Measurements from ENCODE around the gene NEDD4L. TPM values are rescaled to one million over a fixed set of nuclear protein-coding genes. Genes with fewer than 3 reads are reported as not detected.

NEDD4L gene
- total and polyA plus RNA-seq, 2 donors: 15.1 to 56.9 TPM

DNA sequence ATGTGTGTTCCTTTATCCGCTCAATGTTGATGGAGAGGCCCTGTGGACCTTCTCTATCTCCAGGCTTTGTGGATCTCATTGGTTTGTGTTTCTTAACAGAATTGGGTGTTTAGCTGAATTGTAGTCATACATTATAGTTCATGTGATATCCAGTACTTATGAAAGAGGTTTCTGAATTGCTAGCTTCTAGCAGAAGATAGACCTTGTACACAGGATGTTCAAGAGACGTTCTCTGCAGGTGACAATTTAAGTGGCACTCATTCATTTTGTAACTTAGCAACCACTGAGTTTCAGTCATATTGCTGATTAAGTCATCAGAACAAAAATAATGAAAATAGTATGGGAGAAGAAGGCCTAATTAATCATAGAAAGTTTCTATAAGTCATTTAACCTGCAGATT lies 305.6 kb downstream of the NEDD4L start:
- Histone ChIP-seq H3K36me3 (ENCODE audit: insufficient read depth) (no peaks in the 10 kb centered on the region), H3K4me3 (ENCODE audit: low read depth, low read length) (no peak overlapping the region), H3K4me1 (ENCODE audit: insufficient read depth) (peaks cover 1% of the 10 kb centered on the region), H3K27ac (ENCODE audit: low read depth) (no peak overlapping the region)
- DNase-seq (ENCODE audit: extremely low spot score): no peak
- 93% methylated on average over 2 of the region's 2 CpGs for WGBS

DNA sequence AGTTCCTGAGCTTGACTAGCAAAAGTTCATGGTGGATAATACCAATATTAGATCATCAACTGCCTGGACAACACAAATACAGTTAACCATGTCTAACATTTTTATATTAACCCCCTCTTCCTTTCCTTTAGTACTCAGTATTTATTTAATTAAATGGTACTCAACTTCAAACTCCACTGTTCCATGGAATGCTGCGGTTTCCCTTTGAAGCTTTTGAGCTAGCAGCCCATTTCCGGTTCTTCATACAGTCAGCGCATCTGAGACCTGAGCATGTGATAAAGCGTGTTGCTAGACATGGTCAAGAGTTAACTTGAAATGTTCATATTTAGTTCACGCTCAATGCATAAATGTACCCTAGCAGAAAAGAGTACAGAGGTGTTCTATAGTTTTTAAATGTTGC lies 306.5 kb downstream of the NEDD4L start:
- H3K27ac ChIP-seq (ENCODE audit: low read depth): no peak overlapping the region
- no peaks in the 10 kb centered on the region for H3K36me3 ChIP-seq (ENCODE audit: insufficient read depth)
- WGBS: 98% methylated on average over 5 of the region's 5 CpGs
- H3K4me3 ChIP-seq (ENCODE audit: low read depth, low read length): no peak overlapping the region
- DNase-seq (ENCODE audit: extremely low spot score): no peak
- peaks cover 1% of the 10 kb centered on the region for H3K4me1 ChIP-seq (ENCODE audit: insufficient read depth)

DNA sequence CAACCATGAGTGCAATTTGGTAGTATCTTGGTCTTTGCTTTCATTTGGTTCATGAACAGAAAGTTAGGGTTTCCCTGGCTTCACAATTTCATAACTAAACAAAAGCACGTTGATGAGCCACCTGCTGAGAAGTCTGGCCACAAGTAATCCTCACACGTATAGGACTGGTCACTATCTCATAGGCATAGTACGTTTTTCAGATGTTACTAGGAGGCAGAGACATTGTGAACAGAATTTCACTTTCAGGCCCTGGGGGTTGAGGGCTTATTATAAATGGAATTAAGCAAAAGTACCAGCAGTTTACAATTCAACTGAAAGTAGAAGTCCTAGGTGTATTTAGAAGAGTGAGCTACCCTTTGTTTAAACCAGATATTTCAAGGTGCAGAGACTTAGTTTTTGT lies 307.8 kb downstream of the NEDD4L start:
- Histone ChIP-seq H3K4me1 (ENCODE audit: insufficient read depth) (peaks cover 1% of the 10 kb centered on the region), H3K4me3 (ENCODE audit: low read depth, low read length) (no peak overlapping the region), H3K36me3 (ENCODE audit: insufficient read depth) (no peaks in the 10 kb centered on the region), H3K27ac (ENCODE audit: low read depth) (no peak overlapping the region)
- DNase-seq (ENCODE audit: extremely low spot score): no peak
- WGBS: 82% methylated on average over 3 of the region's 3 CpGs

DNA sequence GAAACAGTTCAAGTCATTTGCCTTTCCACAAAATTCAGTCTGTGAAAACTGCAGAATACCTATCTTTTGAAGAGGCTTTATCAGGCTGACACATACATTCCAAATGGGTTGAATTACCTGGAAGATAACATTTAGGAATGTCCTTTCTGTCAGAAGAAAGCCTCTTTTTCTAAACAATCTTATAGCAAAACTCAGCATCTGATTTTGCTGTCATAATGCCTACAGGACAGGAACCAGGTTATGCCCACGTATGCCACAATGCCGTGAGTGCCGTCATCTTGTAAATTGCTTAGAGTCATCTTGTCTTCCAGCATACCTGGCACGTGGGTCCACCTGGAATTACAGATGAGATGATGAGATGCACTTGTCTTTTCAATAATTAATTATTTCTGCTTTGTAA lies 309.6 kb downstream of the NEDD4L start:
- Histone ChIP-seq H3K36me3 (ENCODE audit: insufficient read depth) (no peaks in the 10 kb centered on the region), H3K27ac (ENCODE audit: low read depth) (no peak overlapping the region), H3K4me1 (ENCODE audit: insufficient read depth) (no peaks in the 10 kb centered on the region), H3K4me3 (ENCODE audit: low read depth, low read length) (no peak overlapping the region)
- 96% methylated on average over 4 of the region's 4 CpGs for WGBS
- DNase-seq (ENCODE audit: extremely low spot score): no peak

DNA sequence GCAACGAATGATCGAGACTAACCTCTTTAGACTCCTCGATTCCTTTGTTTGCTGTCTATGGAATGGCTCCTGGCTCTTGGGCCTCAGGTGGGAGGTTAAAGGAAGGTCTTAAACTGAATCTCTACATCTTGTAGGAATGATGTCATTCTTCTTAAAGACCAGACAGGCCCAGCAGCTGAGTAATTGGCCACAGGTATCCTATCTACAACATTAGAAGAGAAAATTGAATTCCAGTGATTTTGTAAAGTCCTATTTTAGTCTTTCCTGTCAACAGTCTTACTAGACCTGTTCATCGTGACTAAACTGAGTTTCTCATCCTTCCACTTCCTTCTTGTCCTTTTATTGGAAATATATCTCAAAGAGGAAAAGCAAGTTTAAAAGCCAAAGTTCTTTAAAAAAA lies 310.0 kb downstream of the NEDD4L start:
- Histone ChIP-seq H3K4me3 (ENCODE audit: low read depth, low read length) (no peak overlapping the region), H3K27ac (ENCODE audit: low read depth) (no peak overlapping the region), H3K4me1 (ENCODE audit: insufficient read depth) (no peaks in the 10 kb centered on the region), H3K36me3 (ENCODE audit: insufficient read depth) (no peaks in the 10 kb centered on the region)
- no peak for DNase-seq (ENCODE audit: extremely low spot score)
- WGBS: 95% methylated on average over 4 of the region's 4 CpGs

DNA sequence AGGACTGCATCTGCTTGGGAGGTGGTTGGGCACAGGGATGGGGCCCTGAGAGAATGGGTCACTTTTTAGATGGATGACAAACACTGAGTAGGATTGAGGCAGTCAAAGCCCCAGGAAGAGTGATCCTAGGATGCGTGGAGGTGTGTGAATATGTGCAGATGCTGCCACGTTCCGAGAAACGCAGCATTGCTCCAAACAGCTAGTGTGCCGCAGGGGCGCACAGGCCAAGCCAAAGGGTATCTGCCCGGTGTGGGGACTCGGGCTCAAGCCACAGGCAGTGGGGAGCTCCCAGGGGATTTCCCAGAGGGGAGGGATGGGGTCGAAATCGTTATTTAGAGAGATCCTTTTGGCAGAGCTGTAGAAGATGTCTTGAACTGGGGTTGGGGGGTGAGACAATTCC lies 310.8 kb downstream of the NEDD4L start:
- no peak overlapping the region for H3K27ac ChIP-seq (ENCODE audit: low read depth)
- no peak overlapping the region for H3K4me3 ChIP-seq (ENCODE audit: low read depth, low read length)
- no peaks in the 10 kb centered on the region for H3K36me3 ChIP-seq (ENCODE audit: insufficient read depth)
- no peaks in the 10 kb centered on the region for H3K4me1 ChIP-seq (ENCODE audit: insufficient read depth)
- DNase-seq (ENCODE audit: extremely low spot score): no peak
- WGBS: 94% methylated on average over 10 of the region's 10 CpGs

DNA sequence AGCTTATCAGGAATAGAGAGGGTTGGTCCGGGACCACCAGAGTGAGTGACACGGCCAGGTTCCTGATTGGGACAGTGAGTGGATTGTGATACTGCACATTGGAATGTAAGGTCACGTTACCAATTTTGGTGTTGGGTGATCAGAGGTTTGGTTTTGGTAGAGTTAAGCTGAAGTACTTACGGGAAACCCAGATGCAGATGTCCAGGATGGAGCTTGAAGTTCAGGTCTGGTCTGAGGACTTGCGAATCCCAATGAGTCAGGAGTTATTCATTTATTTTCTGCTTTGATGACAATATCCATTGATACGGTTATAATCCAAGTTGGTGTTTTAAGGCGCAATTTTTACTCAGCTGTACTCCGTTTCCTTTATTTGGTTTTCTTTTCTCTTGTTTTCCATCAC lies 311.2 kb downstream of the NEDD4L start:
- Histone ChIP-seq H3K36me3 (ENCODE audit: insufficient read depth) (no peaks in the 10 kb centered on the region), H3K4me1 (ENCODE audit: insufficient read depth) (no peaks in the 10 kb centered on the region), H3K4me3 (ENCODE audit: low read depth, low read length) (no peak overlapping the region), H3K27ac (ENCODE audit: low read depth) (no peak overlapping the region)
- WGBS: 97% methylated on average over 8 of the region's 8 CpGs
- no peak for DNase-seq (ENCODE audit: extremely low spot score)

DNA sequence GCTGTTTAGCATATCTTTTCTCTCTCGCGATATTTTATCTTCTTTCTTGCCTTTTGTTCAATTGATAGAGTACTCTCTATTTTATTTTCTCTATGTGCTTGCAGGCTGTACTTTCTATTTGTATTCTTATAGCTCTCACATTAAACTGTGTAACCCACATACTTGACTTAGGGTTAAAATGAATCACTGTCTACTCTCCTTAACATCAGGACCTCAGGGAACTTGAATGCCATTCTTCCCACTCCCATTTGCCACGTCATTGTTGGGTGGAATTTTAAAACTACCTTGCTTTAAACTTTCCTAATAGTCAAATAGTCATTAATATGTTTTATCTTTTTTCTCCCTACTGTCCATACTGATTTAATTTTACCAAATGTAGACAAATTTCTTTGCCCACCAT lies 315.2 kb downstream of the NEDD4L start:
- Histone ChIP-seq H3K36me3 (ENCODE audit: insufficient read depth) (no peaks in the 10 kb centered on the region), H3K4me3 (ENCODE audit: low read depth, low read length) (no peak overlapping the region), H3K4me1 (ENCODE audit: insufficient read depth) (no peaks in the 10 kb centered on the region), H3K27ac (ENCODE audit: low read depth) (no peak overlapping the region)
- no peak for DNase-seq (ENCODE audit: extremely low spot score)
- WGBS: 97% methylated on average over 3 of the region's 3 CpGs

DNA sequence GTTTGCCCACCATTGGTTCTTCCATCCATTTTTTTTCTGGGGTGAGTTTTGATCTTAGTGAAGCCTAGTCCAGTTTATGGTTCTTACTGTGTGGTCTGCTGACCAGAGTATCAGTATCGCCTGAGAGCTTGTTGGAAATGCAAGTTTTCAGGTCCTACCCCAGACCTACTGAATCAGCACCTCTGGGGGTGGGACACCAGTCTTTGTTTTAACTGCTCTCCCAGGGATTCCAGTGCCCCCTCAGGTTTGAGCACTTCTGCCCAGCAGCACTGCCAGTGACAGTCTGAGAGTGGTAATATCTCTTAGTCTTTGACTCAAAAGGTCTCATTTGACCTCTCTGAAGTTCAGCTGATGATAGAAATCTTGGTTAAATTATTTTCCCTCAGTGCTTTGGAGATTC lies 315.6 kb downstream of the NEDD4L start:
- H3K27ac ChIP-seq (ENCODE audit: low read depth): no peak overlapping the region
- no peaks in the 10 kb centered on the region for H3K36me3 ChIP-seq (ENCODE audit: insufficient read depth)
- WGBS: 99% methylated on average over 1 of the region's 1 CpG
- DNase-seq (ENCODE audit: extremely low spot score): no peak
- no peak overlapping the region for H3K4me3 ChIP-seq (ENCODE audit: low read depth, low read length)
- H3K4me1 ChIP-seq (ENCODE audit: insufficient read depth): no peaks in the 10 kb centered on the region

DNA sequence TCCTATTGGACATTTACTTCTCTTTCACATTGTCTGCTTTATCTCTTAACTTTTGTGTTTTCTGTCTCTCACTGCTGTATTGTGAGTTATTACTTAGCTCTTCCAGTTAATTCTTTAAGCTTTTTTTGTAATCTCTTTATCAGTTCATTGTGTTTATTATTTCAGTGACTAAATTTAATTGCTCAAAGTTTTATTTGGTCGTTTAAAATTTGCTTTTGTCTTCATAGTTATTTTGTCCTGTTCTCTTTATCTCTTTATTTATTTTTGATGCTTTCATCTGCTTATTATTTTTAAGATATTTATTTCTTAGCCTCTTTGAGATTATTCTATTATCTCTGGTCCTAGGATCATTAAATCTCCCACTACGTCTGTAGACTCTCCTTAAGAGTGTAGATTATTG lies 316.3 kb downstream of the NEDD4L start:
- WGBS: 40% methylated on average over 2 of the region's 2 CpGs
- DNase-seq (ENCODE audit: extremely low spot score): no peak
- Histone ChIP-seq H3K4me1 (ENCODE audit: insufficient read depth) (no peaks in the 10 kb centered on the region), H3K4me3 (ENCODE audit: low read depth, low read length) (no peak overlapping the region), H3K36me3 (ENCODE audit: insufficient read depth) (no peaks in the 10 kb centered on the region), H3K27ac (ENCODE audit: low read depth) (no peak overlapping the region)

DNA sequence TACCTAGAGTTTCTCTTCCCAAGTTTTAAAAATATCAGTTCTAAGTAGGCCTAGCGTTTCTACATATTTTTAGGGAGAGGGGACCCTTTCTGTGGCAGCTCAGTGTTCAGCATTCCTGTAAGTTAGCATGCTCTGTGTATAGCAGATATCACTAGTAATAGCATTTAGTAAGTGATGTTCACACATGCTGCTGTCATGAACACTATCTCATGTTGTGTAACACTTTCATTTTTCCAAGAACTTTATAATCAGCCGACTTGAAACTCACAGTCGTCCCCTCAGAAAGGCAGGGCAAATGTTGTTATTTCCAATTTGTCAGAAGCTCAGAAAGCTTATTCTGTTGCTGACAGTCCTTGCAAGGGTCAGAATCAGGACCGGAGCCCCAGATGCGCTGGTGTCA lies 317.2 kb downstream of the NEDD4L start:
- Histone ChIP-seq H3K27ac (ENCODE audit: low read depth) (no peak overlapping the region), H3K36me3 (ENCODE audit: insufficient read depth) (no peaks in the 10 kb centered on the region), H3K4me1 (ENCODE audit: insufficient read depth) (no peaks in the 10 kb centered on the region), H3K4me3 (ENCODE audit: low read depth, low read length) (no peak overlapping the region)
- 77% methylated on average over 5 of the region's 5 CpGs for WGBS
- DNase-seq (ENCODE audit: extremely low spot score): no peak

DNA sequence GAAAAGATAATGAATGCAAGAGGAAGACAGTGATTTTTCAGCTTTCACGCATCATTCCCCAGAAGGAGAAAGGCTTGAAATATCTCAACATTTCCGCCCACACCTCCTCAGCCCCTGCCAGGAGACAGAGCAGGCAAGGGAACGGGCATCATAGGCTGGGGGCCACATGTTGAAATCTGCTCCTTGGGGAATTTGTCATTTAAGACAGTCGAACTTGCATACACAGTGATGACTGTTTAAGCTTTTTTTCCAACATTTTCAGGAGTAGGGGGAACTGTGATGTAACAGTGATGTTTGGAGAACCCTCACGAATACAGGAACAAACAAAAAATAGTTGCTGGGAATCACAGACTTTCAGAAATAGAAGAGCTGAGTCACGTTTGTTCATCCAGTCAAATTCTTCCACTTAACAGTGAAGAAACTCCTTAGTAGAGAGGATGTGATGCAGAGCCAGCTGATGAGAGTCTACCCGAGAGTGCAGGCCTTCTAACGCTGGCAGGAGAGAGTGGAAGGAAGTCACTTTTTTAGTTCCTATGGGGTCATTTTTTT lies 318.1 kb downstream of the NEDD4L start:
- WGBS: 47% methylated on average over 8 of the region's 8 CpGs
- DNase-seq (ENCODE audit: extremely low spot score): no peak
- Histone ChIP-seq H3K36me3 (ENCODE audit: insufficient read depth) (no peaks in the 10 kb centered on the region), H3K4me3 (ENCODE audit: low read depth, low read length) (no peak overlapping the region), H3K4me1 (ENCODE audit: insufficient read depth) (no peaks in the 10 kb centered on the region), H3K27ac (ENCODE audit: low read depth) (peak overlapping the region; percentile 16)

DNA sequence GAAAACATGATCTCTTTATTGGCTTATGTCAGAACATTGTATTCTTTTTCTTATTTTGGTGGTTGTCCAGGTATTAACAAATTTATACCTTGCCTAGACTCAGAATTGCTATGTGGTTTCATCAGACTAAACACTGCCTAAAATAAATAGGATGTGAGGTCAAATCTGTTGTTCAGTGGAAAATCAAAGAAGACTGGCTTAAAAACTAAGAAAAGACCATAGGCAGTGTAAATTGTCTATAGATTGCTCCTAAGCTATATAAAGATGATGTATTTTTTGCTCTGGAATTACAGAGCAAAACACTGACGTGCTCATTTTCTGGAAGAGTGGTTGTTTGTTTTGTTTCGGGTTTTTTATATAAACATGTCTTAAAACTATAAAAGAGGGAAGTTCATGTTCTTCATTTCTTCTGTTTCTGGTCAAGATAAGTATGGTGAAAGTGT lies 318.8 kb downstream of the NEDD4L start:
- WGBS: 45% methylated on average over 2 of the region's 2 CpGs
- no peak overlapping the region for H3K27ac ChIP-seq (ENCODE audit: low read depth)
- H3K4me3 ChIP-seq (ENCODE audit: low read depth, low read length): no peak overlapping the region
- H3K4me1 ChIP-seq (ENCODE audit: insufficient read depth): no peaks in the 10 kb centered on the region
- no peak for DNase-seq (ENCODE audit: extremely low spot score)
- no peaks in the 10 kb centered on the region for H3K36me3 ChIP-seq (ENCODE audit: insufficient read depth)

DNA sequence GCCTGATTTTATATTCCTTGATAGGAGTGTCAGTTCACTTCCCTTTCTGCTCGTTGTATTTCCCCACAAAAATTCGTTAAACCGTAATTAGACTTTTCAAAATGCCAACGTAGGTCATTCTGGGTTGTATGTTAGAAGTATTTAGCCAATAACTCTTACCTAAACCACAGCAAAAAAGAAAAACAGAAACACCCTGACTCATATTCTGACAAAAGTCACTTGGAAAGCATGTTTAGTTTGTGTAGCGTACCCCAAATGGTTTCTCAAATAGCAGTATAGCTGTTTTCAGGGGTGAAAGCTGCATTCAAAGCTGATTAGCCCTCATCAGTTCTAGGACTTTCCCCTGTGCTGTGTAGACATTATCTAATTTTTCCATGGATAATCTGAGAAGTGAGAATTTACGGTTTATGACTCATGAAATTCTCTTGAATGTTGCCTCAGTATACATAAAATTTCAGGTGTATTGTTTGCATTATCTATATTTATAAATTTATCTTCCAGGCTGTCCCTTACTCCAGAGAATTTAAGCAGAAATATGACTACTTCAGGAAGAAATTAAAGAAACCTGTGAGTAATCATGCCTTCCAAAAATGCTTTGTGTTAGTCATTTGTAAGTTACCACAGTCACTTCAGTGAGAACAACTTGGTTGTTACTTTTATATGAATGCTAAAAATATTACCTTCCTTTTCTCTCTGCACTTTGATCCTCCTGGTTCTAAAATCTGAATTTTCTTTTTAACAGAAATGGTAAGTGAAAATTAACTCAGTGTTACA lies 319.9 kb downstream of the NEDD4L start:
- no peak for DNase-seq (ENCODE audit: extremely low spot score)
- Histone ChIP-seq H3K36me3 (ENCODE audit: insufficient read depth) (no peaks in the 10 kb centered on the region), H3K4me3 (ENCODE audit: low read depth, low read length) (no peak overlapping the region), H3K4me1 (ENCODE audit: insufficient read depth) (no peaks in the 10 kb centered on the region), H3K27ac (ENCODE audit: low read depth) (no peak overlapping the region)
- 96% methylated on average over 6 of the region's 6 CpGs for WGBS
